Endothelial cell of umbilical vein (primary cell): ENCODE measurements around the gene SHLD2.
"Not testable (repeated sequence)": the region's sequence is repeated elsewhere in the genome, so short reads cannot be mapped to it uniquely, and the experiment has no call there.

ENCODE experiments used
- CTCF ChIP-seq, 2 donors: IDR thresholded peaks; 1 replicate in 1 of 2; 2 replicates in 1 of 2; pipeline ENCODE4 v1.5.1; 2011; ENCODE audit warnings: low read length in 2 of 2, mild to moderate bottlenecking in 2 of 2, moderate library complexity in 2 of 2, control low read depth in 1 of 2, inconsistent platforms in 1 of 2, low read depth in 1 of 2; ENCODE audit not compliant: insufficient read depth in 1 of 2; ENCODE audit errors: extremely low read depth in 1 of 2
- EZH2 ChIP-seq: IDR thresholded peaks from 2 replicates; pipeline ENCODE4 v1.6.1; 2012; ENCODE audit warnings: borderline replicate concordance, low read depth, mild to moderate bottlenecking, moderate library complexity, low read length, inconsistent platforms; ENCODE audit not compliant: severe bottlenecking
- POLR2A ChIP-seq: IDR thresholded peaks from 2 replicates; pipeline ENCODE4 v1.6.1; 2012; ENCODE audit warnings: low read depth, mild to moderate bottlenecking, control low read depth, low read length
- POLR2AphosphoS5 ChIP-seq: IDR thresholded peaks from 2 replicates; pipeline ENCODE4 v1.6.1; 2012; ENCODE audit warnings: low read depth, mild to moderate bottlenecking, control low read depth, low read length, moderate library complexity; ENCODE audit not compliant: insufficient read depth

- TF ChIP-seq CTCF (IDR thresholded peaks at IDR 0.05; ENCODE audit: extremely low read depth in 1 of 2, insufficient read depth in 1 of 2, low read depth in 1 of 2, low read length in 2 of 2); POLR2AphosphoS5; POLR2A; EZH2: not testable (repeated sequence)
Observed at GRCh38 chr10:87127048-87127447, 32.0 kb downstream of the SHLD2 start.
